ENCODE data around the gene NMRK1.

NMRK1 gene

DNA sequence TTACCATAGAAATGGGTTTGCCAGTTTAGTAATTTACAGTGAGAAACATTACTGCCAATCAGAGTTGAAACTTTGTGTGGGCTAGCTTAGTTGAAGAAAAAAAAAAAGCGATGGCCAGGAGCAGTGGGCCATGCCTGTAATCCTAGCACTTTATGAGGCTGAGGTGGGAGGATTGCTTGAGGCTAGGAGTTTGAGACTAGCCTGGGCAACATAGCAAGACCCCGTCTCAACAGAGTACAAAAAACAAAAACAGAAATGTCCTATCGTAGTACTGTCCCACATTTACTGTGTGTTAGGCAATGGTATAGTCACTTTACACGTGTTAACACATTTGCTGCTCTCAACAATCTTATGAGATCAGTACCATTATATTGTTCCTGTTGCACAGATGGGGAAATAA is 2.6 kb upstream of the NMRK1 start:
- TF ChIP-seq, protein P1, sequence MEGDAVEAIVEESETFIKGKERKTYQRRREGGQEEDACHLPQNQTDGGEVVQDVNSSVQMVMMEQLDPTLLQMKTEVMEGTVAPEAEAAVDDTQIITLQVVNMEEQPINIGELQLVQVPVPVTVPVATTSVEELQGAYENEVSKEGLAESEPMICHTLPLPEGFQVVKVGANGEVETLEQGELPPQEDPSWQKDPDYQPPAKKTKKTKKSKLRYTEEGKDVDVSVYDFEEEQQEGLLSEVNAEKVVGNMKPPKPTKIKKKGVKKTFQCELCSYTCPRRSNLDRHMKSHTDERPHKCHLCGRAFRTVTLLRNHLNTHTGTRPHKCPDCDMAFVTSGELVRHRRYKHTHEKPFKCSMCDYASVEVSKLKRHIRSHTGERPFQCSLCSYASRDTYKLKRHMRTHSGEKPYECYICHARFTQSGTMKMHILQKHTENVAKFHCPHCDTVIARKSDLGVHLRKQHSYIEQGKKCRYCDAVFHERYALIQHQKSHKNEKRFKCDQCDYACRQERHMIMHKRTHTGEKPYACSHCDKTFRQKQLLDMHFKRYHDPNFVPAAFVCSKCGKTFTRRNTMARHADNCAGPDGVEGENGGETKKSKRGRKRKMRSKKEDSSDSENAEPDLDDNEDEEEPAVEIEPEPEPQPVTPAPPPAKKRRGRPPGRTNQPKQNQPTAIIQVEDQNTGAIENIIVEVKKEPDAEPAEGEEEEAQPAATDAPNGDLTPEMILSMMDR (IDR thresholded peaks at IDR 0.05) = no peak
- no peaks in the 10 kb centered on the region for H3K27me3 ChIP-seq
- peaks cover 79 to 86% of the 10 kb centered on the region in 2 experiments for H3K4me1 ChIP-seq (ENCODE audit: control insufficient read depth in 1 of 2, insufficient read depth in 1 of 2, low read depth in 1 of 2, low read length in 1 of 2)
- H3K9me3 ChIP-seq = no peaks in the 10 kb centered on the region
- no peaks in the 10 kb centered on the region for H3K36me3 ChIP-seq
- H3K27ac ChIP-seq = peak overlapping the region; percentile 97
- H3K4me3 ChIP-seq (ENCODE audit: low read depth in 1 of 2, low read length in 1 of 2) = peak overlapping the region; percentile 98

- H3K9me3 ChIP-seq = no peaks in the 10 kb centered on the region
- peak overlapping the region; percentile 97 for H3K27ac ChIP-seq
- H3K36me3 ChIP-seq = no peaks in the 10 kb centered on the region
- H3K4me1 ChIP-seq (ENCODE audit: control insufficient read depth in 1 of 2, insufficient read depth in 1 of 2, low read depth in 1 of 2, low read length in 1 of 2) = peaks cover 73 to 78% of the 10 kb centered on the region in 2 experiments
- peak overlapping the region; percentile 98 for H3K4me3 ChIP-seq (ENCODE audit: low read depth in 1 of 2, low read length in 1 of 2)
- no peaks in the 10 kb centered on the region for H3K27me3 ChIP-seq
- TF ChIP-seq, protein P1 (IDR thresholded peaks at IDR 0.05) = no peak
Measured at GRCh38 chr9:75089373-75089766, 1.4 kb upstream of the NMRK1 start.

DNA sequence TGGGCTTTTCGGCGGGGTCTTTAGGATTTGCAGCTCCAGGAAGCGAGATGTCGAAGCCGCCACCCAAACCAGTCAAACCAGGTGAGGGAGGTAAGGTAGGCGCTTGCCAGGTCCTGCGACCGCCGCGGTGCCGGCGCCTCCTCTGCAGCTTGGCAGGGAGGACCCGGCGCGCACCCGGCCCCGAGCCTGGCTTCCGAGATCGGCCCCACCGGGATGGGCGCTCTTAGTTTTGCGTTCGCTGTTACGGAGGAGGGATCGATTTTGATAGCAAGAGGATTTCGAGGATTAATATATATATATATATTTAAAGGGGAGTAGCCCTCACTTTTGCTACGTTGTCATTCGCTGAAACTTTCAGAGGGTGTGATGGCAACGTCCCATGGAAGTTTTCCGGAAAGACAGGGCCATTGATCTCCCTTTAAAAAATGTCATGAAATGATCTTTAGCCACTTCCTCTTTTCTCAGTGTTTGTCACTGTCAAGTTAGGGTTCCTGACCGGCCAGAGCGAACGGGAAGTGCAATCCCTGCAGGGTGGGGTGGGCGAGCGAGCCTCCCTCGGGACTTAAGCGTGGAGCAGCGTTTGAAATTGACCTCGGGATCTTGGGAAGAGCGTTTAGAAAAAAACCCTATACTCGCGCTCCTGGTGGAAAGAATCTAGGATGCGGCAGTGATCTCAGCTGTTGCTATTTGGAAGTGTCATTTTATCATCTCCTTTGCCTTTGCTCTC is 854 bp upstream of the NMRK1 start:
- H3K27me3 ChIP-seq = no peaks in the 10 kb centered on the region
- TF ChIP-seq, protein P1 (IDR thresholded peaks at IDR 0.05) = no peak
- H3K27ac ChIP-seq = peak overlapping the region; percentile 97
- H3K4me3 ChIP-seq (ENCODE audit: low read depth in 1 of 2, low read length in 1 of 2) = peak overlapping the region; percentile 98
- H3K4me1 ChIP-seq (ENCODE audit: control insufficient read depth in 1 of 2, insufficient read depth in 1 of 2, low read depth in 1 of 2, low read length in 1 of 2) = peaks cover 68 to 72% of the 10 kb centered on the region in 2 experiments
- no peaks in the 10 kb centered on the region for H3K9me3 ChIP-seq
- no peaks in the 10 kb centered on the region for H3K36me3 ChIP-seq

DNA sequence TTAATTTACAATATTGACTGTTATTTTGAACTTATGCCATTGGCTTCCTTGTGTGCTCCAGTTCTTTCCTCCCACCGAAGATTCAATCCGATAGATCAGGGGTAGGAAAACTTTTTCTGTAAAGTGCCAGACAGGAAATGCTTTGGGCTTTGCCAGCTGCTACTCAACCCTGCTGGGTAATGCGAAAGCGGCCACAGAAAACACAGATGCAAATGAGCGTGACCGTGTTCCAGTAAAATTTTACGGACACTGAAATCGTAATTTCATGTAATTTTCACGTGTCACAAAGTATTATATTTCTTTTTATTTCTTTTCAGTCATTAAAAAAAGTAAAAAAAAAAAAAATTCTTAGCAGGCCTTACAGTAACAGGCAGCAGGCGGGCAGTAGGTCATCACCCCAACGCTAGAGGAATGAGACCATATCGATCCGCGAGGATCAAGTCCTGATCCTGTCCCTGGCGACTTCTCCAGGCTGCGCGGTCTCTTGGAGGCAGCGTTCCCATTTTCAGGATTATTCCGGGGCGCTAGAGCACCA is 599 bp downstream of the NMRK1 start:
- Histone ChIP-seq H3K9me3 (no peaks in the 10 kb centered on the region), H3K4me1 (ENCODE audit: control insufficient read depth in 1 of 2, insufficient read depth in 1 of 2, low read depth in 1 of 2, low read length in 1 of 2) (peaks cover 53 to 58% of the 10 kb centered on the region in 2 experiments), H3K27me3 (no peaks in the 10 kb centered on the region), H3K4me3 (ENCODE audit: low read depth in 1 of 2, low read length in 1 of 2) (peak overlapping the region; percentile 98), H3K36me3 (peaks cover 7% of the 10 kb centered on the region), H3K27ac (peak overlapping the region; percentile 97)
- TF ChIP-seq, protein P1 (IDR thresholded peaks at IDR 0.05) = no peak

- H3K27ac ChIP-seq = peak overlapping the region; percentile 97
- H3K36me3 ChIP-seq = peaks cover 8% of the 10 kb centered on the region
- TF ChIP-seq, protein P1 (IDR thresholded peaks at IDR 0.05) = no peak
- H3K9me3 ChIP-seq = no peaks in the 10 kb centered on the region
- no peaks in the 10 kb centered on the region for H3K27me3 ChIP-seq
- H3K4me1 ChIP-seq (ENCODE audit: control insufficient read depth in 1 of 2, insufficient read depth in 1 of 2, low read depth in 1 of 2, low read length in 1 of 2) = peaks cover 47 to 52% of the 10 kb centered on the region in 2 experiments
- peak overlapping the region; percentile 98 for H3K4me3 ChIP-seq (ENCODE audit: low read depth in 1 of 2, low read length in 1 of 2)
Measured at GRCh38 chr9:75086541-75087288, 1.2 kb downstream of the NMRK1 start.

Measured in neutrophil (primary cell).